H1 (cell line): ENCODE data around the gene PRXL2A. TPM values are rescaled to one million over a fixed set of nuclear protein-coding genes. Genes with fewer than 3 reads are reported as not detected.

Source experiments
- HDAC2 ChIP-seq, 2 experiments: fragments of 300-600 bp in 1 of 2; sonication (generic) in 1 of 2; IDR thresholded peaks; 2 replicates each; pipeline ENCODE4 v1.6.1; 2011 to 2012; ENCODE audit warnings: low read depth in 2 of 2, low read length in 2 of 2, mild to moderate bottlenecking in 2 of 2, moderate library complexity in 2 of 2, borderline replicate concordance in 1 of 2, inconsistent platforms in 1 of 2
- polyA plus RNA-seq, 7 experiments: library from polyadenylated mRNA; depleted of rRNA in 3 of 7; stranded (reverse) in 5 of 7; unstranded in 2 of 7; fragments of >200 nt in 5 of 7; fragments of 200-250 nt in 2 of 7; gene quantifications; 1 replicate in 5 of 7; 2 replicates in 1 of 7; 4 replicates in 1 of 7; pipeline versions ENCODE4 v1.2.1 to v1.2.3, GENCODE V29; 2011 to 2013; ENCODE audit warnings: missing spikeins in 2 of 7, mixed read lengths in 2 of 7
- total RNA-seq: library from RNA; stranded (reverse); fragmentation: NEBNext Ultra II Directional; extraction: Animal tissue kit (Norgen Biotek cat#: 25700); gene quantifications from 2 replicates; pipeline ENCODE4 v1.2.1, GENCODE V29; 2021

PRXL2A gene
- total and polyA plus RNA-seq, 2 of the 8 experiments (the other 6 are each of a cell fraction or from before 2014, with no cell fraction given) = 13.4 to 58.3 TPM

GRCh38 chr10:80480852-80481251 is 72.5 kb downstream of the PRXL2A start (continued):
- TF ChIP-seq HDAC2 (IDR thresholded peaks at IDR 0.05; ENCODE audit: borderline replicate concordance in 1 of 2, low read depth in 2 of 2, low read length in 2 of 2) = no peak
